Smooth muscle cell of the brain vasculature (primary cell): ENCODE measurements around the gene ANKRD34B.

Experiments
- DNase-seq: peaks from one replicate; pipeline ENCODE4 v3.0.0-alpha.2; 2012; ENCODE audit warnings: low read depth, low spot score

The ANKRD34B gene

DNA sequence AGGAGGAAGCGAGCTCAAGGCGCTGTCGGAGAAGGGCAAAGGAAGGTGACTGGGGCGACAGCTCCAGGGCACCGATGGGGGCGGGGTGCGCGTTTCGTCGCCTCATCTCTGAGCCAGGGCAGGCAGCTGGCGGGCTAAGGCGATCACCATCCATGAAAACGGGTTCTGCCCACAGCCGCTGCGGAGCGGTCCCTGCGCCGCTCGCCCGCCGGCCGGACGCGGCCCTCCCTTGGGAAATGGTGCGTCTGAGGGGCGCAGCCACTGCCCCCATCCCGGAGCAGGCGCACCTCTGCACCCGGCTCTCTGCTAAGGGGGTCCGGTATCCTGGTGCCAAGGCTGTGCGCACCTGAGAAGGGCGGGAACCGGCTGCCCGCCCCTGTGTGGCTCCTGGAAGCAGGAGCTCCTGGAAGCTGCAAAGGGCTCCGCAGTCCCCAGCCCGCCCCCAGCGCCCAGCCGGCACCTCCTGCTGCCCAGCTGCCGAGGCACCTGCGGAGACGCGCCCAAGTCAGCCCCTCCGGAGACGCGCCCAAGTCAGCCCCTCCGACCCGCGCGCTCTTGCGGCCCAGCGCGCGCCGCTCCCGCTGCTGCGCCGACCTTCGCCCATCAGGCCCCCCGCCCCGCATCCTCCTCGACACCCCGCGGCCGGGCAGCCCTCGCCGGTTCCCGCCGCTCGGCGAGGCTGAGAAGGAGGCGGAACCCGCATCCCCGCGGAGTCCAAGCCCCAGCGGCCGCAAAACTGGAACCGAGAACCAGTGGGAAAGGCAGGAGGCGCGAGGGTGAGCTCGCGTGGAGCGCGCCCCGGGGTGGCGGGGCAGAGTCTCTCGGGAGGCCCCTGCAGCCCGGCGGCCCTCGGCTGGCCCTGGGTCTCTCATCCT lies 757 bp downstream of the ANKRD34B start:
- DNase-seq, result no peak

- no peak for DNase-seq
Measured at GRCh38 chr5:80568251-80568650, 1.8 kb downstream of the ANKRD34B start.

GRCh38 chr5:80566711-80567259 lies 3.3 kb downstream of the ANKRD34B start:
- no peak for DNase-seq

DNA sequence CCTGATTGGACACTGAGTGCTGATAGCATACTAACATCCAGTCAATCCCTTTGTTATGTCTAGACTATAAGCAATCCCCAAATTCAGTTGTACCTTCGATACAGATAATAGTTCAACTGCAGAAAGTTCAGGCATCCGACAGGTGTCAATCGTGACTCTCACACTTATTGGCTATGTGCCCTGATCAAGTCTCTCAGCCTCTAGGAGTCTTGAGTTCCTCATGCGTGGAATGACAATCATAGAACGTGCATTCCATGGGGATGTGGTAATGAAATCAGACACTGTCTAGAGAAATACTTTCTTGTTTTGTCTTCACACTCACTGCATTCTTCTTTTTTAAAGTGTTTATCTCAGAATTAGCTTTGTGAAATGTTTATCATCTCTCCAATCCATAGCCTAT lies 4.8 kb downstream of the ANKRD34B start:
- DNase-seq, result no peak

- DNase-seq, result no peak
Measured at GRCh38 chr5:80559244-80559643, 10.8 kb downstream of the ANKRD34B start.

- DNase-seq, result no peak
Measured at GRCh38 chr5:80555099-80555498, 15.0 kb downstream of the ANKRD34B start.

DNA sequence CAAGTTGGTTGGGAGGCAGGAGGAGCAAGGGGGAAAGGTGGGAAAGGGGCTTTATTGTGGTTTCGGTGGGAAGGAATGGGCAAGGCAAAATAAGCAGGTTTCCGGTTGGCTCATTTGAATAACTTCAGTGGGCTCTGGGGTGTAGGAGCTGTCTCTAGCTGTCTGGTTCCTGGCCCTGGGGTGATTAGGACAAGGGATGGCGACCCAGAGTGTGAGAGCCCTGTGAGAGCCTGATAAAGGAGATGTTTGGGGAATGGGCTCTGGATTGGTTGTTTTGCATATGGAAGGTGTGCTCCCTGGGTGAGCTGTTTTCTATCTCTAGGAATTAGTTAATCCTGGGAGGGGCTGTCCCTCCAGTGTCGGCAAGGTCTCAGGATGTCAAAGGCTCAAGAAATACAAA lies 15.4 kb downstream of the ANKRD34B start:
- DNase-seq, result no peak

DNA sequence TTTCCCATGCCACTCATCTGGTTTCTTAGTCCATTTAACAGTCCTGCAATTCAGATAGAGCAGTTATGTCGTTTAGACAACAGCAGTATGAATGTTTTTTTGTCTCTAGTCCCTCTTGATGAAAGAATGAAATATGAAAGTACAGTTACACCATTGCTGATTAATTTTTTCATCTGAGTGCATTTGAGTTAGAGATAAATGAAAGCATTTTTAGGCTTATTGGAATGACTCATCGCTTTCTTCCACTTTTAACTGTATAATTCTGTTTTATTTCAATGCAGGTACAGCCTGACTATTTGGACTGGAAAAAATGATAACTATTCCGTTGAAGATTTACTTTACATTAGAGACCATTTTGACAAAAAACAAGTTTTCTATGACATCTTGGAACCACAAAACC lies 28.7 kb downstream of the ANKRD34B start:
- DNase-seq, result no peak

- DNase-seq, result no peak
Measured at GRCh38 chr5:80540691-80541090, 29.4 kb downstream of the ANKRD34B start.

DNA sequence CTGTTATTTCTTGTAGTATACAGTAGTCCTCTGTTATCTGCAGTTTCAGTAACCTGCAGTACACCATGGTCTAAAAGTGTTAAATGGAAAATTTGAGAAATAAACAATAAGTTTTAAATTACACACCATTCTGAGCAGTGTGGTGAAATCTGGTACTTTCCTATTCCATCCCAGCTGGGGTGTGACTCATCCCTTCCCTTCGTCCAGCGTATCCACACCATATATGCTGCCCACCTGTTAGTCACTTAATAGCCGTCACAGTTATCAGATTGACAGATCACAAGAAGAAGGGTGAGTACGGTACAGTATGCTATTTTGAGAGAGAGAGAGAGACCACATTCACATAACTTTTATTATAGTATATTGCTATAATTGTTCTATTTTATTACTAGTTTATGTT lies 53.3 kb downstream of the ANKRD34B start:
- DNase-seq, result no peak

DNA sequence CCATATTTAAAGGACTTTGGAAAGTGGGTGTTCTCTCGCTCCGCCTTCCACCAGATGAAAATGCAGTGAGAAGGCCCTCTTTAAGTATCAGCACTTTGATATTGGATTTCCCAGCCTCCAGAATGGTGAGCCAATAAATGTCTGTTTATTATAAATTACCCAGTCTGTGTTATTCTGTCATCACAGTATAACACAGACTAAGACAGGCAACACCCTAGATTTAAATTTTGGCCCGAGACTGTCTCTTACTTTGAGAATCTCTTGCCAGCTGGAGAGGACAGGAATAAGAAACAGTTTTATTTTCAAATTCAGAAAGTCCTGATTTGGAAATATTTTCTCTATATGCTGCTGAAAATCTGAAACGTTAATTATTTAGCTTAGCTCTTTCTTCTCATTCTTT lies 60.7 kb downstream of the ANKRD34B start:
- no peak for DNase-seq

GRCh38 chr5:80508844-80509243 lies 61.2 kb downstream of the ANKRD34B start:
- DNase-seq, result no peak

GRCh38 chr5:80507663-80508062 lies 62.4 kb downstream of the ANKRD34B start:
- DNase-seq, result no peak
